ENCODE measurements around the gene NBAS.

NBAS gene

GRCh38 chr2:15315411-15315810 lies 245.7 kb downstream of the NBAS start:
- no peaks in the 10 kb centered on the region for H3K9me3 ChIP-seq (ENCODE audit: control insufficient read depth, insufficient read depth, low read depth, low read length)
- ChIA-PET POLR2A (no interaction called here), CTCF (no interaction called here)
- H3K4me3 ChIP-seq (ENCODE audit: low read depth, low read length): no peak overlapping the region
- no peaks in the 10 kb centered on the region; a peak in 1 of 3 replicates for H3K36me3 ChIP-seq (ENCODE audit: control insufficient read depth in 2 of 2, insufficient read depth in 1 of 2, low read length in 2 of 2)
- no peak overlapping the region for H3K27ac ChIP-seq (ENCODE audit: extremely low read depth, low read depth, low read length)
- TF ChIP-seq ZBTB17 (tag by site-specific recombination; IDR thresholded peaks at IDR 0.05): no peak
- TF ChIP-seq ZNF560 (tag by site-specific recombination; IDR thresholded peaks at IDR 0.05; ENCODE audit: borderline replicate concordance): no peak
- TF ChIP-seq ZNF580 (tag by site-specific recombination; IDR thresholded peaks at IDR 0.05): no peak
- TF ChIP-seq ZNF24 (tag by site-specific recombination; IDR thresholded peaks at IDR 0.05): no peak
- no peak for TF ChIP-seq REST (tag by site-specific recombination; IDR thresholded peaks at IDR 0.05)
- no peak for TF ChIP-seq ZBTB11 (tag by site-specific recombination; conservative IDR thresholded peaks at IDR 0.05; ENCODE audit: low read depth)
- no peak for TF ChIP-seq ZEB2 (tag by site-specific recombination; IDR thresholded peaks at IDR 0.05)
- TF ChIP-seq ZNF132 (tag by site-specific recombination; IDR thresholded peaks at IDR 0.05; ENCODE audit: borderline replicate concordance): no peak
- no peak for TF ChIP-seq ZNF530 (tag by site-specific recombination; IDR thresholded peaks at IDR 0.05; ENCODE audit: low read depth)
- no peak for TF ChIP-seq ZSCAN5A (tag by site-specific recombination; IDR thresholded peaks at IDR 0.05)
- no peak for TF ChIP-seq SETDB1 (IDR thresholded peaks at IDR 0.05; ENCODE audit: insufficient read length, low read length)
- no peak for TF ChIP-seq ZNF623 (tag by site-specific recombination; IDR thresholded peaks at IDR 0.05)
- no peak for TF ChIP-seq ZFP3 (tag by site-specific recombination; IDR thresholded peaks at IDR 0.05; ENCODE audit: low read depth)
- no peak for TF ChIP-seq ZNF140 (tag by site-specific recombination; IDR thresholded peaks at IDR 0.05)
- no peak for TF ChIP-seq ZNF629 (tag by site-specific recombination; IDR thresholded peaks at IDR 0.05)
- no peak for TF ChIP-seq ZBTB6 (tag by site-specific recombination; IDR thresholded peaks at IDR 0.05)
- TF ChIP-seq ZNF621 (tag by site-specific recombination; IDR thresholded peaks at IDR 0.05): no peak
- no peak for TF ChIP-seq ZNF707 (tag by site-specific recombination; IDR thresholded peaks at IDR 0.05)
- H3K4me1 ChIP-seq (ENCODE audit: control insufficient read depth, insufficient read depth, low read length): no peaks in the 10 kb centered on the region
